GM21381 (cell line): ENCODE results near the gene NDUFV1.

Experiments
- ATAC-seq: cut with Tn5 transposase; IDR thresholded peaks from one replicate; pipeline ENCODE4 v1.9.1; 2021; ENCODE audit warnings: mild to moderate bottlenecking, moderate library complexity; ENCODE audit not compliant: unreplicated experiment

Gene NDUFV1

DNA sequence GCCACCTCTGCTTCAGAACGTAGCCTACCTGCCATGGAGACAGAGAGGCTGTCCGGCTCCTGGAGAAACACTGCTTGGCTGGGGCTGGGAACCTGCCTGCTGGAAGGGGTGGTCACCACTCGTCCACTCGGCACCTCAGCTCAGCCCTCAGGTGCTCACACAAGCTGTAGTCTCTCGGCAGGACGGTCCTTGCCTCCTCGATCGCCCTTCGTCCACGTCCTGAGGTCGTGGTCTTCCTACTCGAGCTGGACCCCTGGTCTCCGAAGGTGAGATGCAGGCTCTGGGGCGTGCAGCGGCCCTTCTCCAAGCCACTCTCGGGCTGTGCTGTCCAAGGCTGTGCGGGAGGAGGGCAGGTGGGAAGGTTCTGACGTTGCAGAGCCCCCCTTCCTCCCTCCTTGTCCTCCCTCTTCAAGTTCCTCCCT lies 32.7 kb downstream of the NDUFV1 start, which contains the start of gene TBX10:
Gene TBX10 (minus strand): TSS at position 326 of the 422 bp plus-strand sequence. CDS start 291 bp downstream, at position 35.
- ATAC-seq = no peak

DNA sequence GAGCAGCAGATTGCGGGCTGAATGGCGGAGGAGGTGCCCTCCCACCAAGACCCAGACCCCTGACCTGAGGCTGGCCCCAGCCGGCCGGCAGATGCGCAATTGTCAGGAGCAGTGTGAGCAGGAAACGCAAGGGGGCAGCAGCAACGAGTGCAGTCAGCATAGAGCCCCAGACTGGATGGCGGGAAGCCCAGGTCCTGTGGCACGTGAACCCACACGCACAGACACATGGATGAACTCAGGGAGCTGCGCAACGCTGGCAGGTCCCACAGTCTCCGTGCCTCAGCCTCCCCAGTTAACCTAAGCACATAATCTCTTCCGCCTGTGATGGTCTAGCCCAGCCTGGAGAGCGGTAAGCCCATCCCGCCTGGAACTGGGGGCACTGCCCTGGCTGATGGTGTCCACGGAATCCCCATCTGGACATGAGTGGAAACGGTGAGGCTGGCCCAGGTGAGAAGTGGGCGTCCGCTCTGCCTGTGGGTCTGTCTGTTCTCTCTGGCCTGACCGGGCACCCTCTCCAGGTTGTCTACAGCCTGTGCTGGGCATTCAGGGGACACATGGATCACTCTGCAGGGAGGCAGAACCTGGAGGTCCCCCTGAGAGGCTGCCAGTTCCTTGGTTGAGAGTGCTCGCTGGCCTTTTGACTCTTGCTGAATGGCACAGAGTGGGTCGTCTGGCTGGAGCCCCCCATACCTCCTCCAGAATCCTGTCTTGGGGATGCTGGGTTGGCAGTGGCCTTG lies 33.5 kb downstream of the NDUFV1 start:
- no peak for ATAC-seq

DNA sequence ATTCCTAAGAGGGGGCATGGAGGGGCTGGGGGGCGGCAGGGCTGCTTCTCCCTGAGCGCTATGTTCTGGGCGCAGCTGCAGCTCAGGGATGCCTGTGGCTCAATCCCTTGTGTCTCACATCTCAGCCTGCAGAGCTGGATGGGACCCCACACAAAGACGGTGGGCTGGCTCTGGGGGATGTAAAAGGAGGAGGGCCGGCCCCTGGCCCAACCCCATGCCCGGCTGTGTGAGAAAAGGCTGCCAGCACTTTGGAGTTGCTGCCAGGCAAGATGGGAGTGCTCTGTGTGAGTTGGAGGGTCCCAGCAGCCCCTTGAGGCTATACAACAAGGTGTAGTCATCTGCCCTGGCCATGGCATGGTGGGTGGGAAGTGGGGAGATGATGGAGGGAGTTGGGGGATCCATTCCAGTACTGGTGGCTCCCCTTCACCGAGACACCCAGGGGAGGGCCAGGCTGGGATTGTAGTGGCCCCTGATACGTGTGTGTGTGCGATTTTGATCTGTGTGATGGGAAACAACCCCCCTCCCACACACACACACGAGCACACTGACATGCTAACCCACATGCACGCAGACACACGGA lies 34.1 kb downstream of the NDUFV1 start:
- ATAC-seq = no peak

DNA sequence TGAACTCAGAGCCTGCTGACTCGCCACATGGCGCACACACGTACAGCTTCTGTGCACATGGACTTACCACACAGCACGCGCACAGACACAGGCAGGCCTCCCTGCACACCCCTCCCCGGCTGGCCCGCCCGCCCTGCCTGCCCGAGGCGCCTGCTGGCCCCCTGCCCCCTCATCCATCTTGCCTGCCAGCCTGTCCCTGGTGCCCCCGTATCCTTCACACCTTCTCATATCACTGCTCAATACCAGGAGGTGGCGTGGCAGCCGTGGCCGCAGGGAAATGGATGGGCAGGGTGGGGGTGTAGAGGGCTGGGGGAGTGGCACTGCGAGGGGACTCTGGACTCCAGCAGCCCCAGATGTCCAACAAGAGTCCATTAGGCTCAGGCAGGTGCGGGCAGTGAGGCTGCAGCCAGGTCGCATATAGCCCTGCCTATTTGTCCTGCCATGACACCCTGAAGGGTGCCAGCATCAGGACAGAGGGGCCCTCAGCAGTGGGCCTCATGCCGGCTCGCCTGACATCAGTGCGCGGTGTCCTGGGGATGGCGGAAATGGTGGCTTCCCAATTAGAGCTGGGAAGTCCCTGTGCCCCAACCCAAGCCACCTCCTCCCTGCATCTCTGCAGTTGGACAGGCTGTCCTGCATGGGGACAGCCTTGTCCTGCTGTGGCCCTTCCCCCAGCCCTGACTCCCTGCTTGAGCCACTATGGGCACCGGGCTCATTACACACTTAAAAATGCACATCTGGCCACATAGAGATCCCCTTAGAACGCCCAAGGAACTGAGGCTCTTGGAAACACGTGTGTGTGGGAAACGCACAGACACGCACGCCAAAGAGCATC lies 34.8 kb downstream of the NDUFV1 start:
- ATAC-seq = no peak

DNA sequence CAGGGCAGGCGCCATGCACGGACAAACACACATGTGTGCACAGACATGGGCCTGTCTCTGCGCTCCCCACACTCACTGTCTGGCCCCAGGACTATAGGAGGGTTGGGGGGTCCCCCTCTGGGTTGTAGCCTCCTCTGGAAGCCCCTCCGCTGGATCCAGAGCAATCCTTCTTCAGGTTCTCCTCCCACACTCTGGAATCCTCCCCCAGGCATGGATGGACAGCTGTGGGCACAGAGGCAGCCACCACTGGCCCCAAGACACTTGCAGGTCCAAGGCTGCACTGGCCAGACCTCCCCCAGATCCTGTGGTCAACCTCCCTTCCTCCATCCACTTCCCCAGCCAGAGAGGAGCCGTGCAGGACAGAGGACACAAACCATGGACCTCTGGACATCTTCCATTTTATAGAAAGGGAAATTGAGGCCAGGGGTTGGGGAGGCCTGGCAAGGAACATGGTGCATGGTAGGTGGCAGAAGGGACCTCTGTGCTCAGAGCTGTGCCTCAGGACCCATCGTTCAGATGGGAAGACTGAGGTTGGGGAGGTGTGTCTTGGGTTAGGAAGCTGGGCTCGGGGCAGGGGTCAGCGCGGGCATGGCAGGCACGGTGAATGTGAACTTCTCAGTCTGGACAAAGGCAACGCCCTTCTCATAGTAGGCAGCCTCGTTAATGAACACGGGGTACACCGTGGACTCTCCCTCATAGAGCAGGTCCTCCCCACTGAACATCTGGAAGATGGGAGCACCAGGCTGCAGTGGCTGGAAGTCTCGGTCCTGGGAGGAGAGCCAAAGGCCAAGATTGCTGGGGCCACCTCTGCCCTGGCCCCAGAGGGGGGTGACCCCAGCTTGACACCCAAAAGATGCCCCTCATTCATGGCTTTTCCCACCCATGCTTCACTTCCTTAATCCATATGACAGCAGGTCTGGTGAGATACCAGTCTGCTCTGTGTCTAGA lies 35.7 kb downstream of the NDUFV1 start:
- ATAC-seq = no peak

DNA sequence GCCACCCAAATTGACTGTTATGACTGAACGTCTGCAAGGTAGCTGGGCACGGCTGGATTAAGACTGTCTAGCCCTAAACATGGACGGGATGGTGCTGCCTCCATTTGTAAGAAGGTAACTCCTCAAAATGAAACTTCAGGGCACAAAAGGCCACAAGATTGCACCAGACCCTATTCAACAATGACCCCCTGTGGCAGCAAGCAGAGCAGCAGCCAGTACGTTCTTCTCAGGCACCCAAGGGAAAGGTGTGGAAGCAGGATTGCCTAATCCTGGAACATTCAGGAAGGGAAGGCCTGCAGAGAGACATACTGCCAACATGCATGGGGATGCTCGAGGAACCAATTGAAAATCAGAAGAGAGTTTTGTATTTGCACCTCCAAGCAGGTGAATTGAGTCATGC lies 37.3 kb downstream of the NDUFV1 start:
- ATAC-seq = no peak

DNA sequence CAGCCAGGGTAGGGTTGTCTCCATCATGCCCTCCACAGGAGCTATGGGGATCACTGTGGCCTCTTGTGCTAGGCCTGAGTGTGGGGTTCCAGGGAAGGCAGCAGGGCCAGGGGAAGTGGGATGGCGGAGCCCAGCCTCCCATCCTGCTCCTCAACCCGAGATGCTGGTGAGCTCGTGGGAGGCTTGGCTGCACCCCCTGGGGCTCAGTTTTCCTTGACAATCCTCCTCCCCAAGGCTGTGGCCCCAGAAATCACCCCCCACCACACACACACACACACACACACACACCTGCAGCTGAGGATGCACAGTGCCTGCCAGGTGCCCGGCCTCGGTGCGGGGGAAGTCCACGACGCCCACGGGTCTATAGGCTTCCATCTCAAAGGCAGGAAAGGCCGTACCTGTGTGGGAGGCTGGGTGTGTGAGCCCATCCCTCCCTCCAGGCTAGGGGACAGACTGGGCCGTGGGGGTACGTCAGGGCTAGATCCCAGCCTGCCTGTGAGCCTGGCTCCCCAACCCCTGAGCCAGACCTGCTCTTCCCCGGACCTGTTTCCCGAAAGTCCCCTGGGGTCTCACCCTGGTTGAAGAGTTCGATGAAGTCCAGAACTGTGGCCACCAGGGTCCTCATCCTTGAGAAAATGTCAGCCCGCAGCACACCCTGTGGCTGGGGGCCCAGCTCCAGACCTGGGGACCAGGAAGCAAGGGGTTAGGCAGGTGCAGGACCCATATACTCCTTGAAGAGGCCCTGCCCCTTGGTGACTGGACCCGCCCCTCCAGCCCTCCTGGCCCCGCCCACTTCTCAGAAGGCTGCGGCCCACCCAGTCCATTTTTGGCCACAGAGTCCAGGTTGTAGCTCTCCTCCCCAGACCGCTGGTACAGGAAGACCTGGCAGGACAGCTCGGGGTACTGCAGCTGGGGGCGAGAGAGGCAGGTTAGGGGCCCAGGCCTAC lies 38.0 kb downstream of the NDUFV1 start:
- no peak for ATAC-seq

DNA sequence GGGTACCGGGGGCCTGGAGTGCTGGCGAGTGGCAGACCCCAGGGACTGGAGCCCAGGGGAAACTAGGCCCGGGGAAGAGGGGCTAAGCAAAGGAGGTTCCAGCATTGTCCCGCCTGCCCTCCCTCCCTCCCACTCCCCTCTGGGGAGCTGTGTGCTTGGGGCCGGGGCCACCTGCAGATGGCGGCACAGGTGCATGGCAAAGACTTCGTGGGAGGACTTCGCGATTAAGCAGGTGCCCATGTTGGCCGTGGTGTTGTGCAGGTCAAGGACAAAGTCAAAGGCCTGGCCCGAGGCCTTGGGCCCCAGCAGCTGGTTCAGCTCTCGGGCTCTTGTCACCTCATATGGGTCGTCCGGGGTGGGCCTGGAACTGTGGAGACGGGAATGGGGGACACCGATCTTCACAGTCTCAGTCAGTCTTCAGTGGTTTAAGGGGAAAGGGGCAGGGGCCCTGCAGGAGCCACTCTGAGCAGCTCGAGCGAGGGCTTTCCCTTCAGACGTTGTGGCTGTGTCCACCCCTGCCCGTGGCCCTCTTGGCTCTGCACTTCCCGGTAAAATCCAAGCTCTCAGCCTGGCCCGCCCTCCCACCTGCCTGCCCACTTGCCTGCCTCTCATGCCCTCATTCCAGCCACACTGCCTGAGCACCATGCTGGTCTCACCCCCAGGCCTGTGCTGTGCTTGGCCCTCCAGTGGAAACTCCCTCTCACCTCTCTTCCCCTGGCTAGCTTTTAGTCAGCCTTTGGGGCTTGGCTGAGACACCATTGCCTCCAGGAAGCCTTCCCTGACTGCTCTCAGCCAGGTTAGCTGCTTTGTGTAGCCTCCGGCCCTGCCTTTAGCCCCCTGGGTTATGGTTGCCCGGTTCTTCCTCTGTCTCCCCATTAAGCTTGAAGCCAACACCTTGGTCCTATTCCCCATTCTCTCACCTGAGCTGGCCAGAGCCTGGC lies 39.1 kb downstream of the NDUFV1 start:
- no peak for ATAC-seq

DNA sequence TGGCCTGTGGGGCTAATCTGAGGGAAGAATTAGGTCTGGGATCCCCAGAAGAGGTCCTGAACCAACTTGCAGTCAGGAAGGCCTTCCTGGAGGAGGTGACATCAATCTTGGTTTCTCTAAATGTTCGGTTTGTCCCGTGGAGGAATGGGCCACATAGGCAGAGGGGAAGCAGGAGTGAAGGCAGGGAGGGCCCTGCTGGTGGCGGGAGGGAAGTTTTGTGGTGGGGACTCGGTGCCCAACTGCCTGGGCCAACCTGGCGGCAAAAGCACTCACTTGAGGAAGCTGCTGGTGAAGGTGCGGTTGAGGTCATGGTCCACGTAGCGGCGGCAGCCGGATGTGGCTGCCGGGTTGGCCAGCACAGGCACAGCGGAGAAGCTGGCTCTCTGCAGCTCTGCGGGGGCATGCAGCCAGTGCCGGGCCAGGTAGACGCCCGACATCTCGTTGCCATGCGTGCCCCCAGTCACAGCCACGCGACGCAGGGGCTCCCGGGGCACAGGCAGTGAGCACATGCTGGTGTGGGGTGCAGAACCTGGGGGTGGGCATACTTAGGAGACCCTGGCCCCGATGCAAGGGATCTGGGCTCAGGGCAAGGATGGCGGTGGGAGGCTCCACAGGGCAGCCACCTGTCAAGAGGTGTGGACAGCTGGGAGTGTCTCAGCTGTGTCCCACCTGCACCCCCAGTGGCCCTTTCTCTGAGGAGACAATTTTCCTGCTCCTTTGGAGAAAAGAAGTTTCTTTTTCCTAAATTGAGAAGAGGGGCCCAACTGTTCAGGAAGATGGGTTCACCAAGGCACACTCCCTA lies 40.0 kb downstream of the NDUFV1 start:
- no peak for ATAC-seq

DNA sequence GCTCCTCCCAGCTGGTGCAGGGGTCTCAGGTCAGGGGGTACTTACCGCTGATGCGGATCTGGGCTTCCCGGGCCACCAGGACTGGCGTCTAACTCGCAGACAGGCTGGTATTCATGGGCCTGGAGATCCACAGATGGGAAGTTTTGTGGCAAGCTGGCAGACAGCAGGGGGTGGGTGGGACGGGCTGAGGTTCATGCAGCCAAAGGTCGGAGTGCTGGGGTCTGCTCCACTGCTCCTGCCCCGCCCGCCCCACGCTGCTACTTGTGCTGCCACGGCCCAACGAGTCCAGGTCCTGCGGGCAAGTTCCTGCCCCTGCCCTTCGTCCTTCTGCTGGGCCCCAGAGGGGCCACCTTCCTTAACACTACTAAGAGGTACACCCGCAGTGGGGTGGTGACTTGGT lies 40.7 kb downstream of the NDUFV1 start:
- ATAC-seq = no peak

DNA sequence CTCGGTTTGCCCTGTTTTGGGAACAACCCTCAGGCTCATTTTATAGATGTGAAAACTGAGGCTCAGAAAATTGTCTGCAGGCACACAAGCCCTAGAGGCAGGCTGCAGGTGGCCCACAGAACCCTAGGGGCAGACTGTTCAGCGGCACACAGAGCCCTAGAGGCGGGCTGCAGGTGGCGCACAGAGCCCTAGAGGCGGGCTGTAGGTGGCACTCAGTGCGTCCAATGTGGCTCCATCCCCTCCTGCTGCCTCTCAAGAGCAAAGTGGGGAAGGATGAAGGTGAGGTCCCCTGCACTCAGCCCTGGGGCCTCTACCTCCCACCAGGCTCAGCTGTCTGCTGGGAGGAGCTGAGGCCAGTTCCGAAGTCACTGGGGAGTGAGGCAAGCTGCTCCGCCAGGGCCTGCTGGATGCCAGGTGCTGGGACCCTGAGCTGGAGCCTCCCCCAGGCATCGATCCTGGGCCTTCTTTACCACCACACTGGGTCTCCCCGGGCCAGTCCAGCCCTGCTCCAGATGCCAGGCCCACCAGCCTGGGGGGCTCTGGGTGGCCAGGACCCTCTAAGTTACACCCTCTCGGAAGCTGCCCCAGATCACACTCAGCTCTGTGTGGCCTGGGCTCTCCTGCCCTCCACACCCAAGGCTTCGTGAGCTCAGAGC lies 41.5 kb downstream of the NDUFV1 start:
- no peak for ATAC-seq

DNA sequence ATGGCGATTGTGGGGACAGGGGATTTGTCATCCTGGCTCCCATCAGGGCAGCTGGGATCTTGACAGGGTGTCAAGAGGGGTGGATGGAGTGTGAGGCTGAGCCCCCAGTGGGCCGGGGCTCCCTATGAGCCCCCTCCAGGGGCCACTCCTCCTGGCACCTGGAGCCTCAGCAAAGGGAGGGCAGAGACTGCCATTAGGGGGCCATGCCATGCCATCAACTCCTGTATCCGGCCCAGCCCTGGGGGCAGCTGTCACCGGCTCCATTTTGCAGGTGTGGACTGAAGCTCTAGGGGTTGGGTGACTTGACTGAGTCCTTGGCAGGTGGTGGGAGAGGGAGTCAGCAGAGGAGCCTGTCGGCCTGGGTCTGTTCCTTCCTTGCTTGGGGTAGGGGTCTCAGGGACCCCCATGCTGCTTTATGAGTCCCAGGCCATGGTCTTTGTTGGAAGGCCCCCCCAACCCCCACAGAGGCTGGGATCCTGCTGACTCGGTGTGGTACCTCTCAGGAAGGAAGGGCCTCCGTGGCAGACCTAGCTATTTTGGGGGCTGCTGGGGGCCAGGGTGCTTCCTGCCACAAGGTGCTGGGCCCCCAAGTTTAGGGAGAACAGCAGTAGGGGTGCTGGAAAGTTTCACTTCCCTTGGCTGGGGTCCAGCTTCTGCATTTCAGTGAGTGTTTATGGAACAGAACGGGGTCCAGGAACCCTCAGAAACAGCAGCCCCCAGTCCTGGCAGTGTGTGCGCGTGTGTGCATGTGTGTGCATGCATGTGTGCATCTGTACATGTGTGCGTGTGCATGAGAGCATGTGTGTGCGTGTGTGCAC lies 42.3 kb downstream of the NDUFV1 start:
- no peak for ATAC-seq

DNA sequence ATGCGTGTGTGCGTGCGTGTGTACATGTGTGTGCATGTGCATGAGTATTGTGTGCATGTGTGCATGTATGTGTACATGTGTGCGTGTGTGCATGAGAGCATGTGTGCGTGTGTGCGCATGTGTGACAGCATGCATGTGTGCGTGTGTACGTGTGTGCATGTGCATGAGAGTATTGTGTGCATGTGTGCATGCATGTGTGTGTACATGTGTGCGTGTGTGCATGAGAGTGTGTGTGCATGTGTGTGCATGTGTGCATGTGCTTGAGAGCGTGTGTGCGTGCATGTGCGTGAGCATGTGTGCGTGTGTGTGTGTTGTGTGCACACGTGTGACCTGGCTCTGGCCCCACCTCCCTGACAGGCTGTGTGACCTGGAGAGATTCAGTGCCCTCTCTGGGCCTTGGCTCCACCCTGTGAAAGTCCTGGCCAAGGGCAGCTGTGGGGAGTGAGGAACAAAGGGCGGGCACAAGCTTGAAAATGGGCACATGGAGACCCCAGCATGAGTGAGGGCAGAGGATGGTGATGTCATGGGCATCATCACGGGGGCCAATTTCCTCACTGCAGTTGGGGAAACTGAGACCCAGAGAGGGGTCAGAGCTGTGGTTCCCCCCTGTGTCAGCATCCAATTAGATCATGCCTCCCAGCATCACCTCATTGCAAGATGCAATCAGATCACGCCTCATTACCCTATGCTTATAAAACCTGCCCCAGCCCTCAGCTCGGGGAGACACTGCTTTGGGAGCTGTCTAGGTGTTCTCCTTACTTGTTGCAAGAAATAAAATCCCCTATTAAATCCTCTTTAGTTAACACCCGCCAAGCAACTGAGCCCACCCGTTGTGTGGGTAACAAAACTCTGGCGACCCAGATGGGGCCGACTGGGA lies 43.1 kb downstream of the NDUFV1 start:
- no peak for ATAC-seq

DNA sequence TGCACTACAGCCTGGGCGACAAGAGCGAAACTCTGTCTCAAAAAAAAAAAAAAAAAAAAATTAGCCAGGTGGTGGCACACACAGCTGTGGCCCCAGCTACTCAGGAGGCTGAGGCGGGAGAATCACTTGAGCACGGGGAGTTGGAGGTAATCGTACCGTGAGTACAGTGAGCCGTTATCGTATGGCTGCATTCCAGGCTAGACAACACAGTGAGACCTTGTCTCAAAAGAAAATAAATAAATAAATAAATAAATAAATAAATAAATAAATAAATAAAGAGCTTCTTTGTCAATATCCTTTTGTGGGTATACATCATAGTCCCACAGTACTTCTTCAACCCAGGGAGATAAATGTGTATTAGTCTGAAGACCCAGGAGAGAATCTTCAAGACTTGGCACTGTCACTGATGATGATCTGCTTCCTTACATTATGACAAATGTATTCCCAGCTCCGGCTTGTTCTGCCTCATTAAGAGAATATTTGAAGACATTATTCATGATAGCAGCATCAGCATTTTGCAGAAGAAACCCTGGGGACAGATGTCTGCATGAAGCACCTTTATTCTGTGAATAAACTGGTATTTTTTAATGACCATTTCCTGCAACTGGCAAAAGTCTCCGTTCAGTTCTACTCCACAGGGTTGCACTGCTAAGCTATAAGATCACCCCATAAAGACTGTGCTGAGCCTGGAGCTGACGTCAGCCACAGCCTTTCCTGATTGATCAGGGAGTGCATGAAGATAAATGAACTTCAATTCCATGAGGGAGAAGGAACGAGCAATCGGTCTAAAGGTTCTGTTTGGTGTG lies 45.4 kb downstream of the NDUFV1 start:
- ATAC-seq = no peak
